HG03558 (cell line): ENCODE measurements around the gene SERTM1.

Source experiments
- ATAC-seq: cut with Tn5 transposase; IDR thresholded peaks from one replicate; pipeline ENCODE4 v1.9.1; 2021; ENCODE audit warnings: moderate number of reproducible peaks; ENCODE audit not compliant: unreplicated experiment; ENCODE audit errors: extremely low read depth

SERTM1 gene

DNA sequence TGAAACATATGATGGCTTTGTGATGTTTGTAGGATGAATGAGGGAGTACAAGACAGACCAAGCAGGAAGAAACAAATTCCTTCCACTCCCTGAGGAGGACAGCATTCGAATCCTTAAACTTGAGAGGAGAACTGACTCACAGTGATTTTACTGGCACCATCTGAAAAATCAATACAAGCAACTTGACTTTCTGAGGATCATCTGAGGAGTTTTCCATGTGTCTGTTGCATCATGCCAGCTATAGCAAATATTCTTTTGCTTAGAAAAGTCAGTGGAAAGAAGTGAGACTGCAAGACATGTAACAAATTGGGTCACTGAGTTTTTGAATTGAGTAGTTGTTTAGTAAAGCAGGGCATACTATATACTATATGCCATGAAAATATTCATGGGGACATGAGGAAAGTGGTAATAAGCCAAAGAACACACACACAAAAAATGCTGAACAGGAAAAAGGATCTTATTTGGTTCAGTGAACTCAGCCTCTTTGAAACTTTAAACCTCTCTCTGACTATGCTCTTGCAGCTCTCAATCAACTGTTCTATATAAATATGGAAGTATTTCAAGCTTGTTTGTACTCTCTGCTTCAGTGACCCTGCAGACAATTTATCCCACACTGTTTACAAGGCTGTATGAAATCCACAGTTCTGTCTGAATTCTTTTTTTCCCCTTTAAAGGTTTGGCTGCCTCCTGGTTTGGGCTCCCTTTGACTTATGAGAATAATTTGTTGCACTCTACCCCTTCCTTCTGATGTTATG, 35.5 kb downstream of the SERTM1 start:
- no peak for ATAC-seq

DNA sequence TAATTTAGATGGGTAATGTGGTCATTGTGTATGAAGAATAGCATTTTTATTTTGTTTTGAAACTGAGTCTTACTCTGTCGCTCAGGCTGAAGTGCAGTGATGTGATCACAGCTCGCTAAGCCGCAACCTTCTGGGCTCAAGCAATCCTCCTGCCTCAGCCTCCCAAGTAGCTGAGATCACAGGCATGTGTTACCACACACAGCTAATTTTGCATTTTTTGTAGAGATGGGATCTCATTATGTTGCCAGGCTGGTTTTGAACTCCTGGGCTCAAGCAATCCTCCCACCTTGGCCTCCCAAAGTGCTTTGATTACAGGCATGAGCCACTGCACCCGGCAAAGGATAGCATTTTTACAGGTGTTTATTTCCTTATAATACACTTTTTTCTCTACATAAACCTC, 36.6 kb downstream of the SERTM1 start:
- ATAC-seq, result no peak

DNA sequence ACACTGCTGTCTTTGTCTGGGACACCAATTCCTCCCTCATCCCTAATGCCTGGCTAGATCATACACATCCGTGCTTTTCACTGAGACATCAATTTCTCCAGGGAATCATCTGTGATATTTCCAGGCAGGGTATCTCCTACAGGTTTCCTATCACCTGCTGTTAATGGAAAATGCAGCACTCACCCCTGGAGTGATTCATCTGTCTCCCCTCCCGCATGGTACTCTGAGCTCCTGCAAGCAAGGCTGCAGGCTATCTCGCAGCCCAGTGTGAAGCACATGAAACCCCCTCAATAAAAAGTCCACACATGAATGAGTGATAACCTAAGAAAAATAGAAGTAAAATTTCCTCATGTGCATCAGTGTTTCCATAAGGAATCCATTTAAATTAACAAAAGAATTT, 38.5 kb downstream of the SERTM1 start:
- no peak for ATAC-seq

DNA sequence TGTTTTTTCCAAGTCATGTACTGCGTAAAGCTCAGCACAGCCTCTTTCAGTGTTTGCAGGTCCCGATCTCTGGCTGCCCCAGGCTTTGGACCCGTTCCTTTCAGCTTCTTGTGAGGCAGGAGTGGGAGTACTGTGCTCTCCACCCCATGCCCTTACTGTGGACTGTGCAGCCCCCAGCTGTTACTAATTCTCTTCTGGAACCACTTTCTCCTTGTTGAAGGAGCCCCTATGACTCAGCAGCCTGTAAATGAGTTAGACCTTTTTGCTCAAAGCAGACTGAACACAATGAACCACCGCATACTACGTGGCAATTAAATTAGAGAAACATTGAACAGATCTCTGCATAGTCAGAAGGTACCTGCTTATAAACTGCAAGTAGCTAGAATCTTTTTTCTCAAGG, 39.0 kb downstream of the SERTM1 start:
- ATAC-seq, result no peak

DNA sequence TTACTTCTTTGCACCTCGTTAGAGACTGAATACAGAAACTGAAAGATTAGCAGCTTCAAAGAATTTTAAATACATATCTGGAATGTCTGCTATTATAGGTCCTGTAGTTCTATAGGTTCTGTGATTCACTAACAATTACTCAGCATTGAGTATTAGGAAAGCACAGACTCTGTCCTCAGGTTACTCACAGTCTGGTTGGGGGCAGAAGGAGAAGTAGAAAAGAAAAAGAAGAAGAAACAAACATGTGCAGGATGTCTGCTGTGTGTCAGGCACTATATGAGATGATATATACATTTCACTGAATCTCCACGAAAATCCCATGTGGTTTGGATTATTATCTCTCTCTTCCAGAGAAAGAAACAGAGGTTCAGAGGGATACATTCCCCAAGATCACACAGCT, 40.1 kb downstream of the SERTM1 start:
- no peak for ATAC-seq

DNA sequence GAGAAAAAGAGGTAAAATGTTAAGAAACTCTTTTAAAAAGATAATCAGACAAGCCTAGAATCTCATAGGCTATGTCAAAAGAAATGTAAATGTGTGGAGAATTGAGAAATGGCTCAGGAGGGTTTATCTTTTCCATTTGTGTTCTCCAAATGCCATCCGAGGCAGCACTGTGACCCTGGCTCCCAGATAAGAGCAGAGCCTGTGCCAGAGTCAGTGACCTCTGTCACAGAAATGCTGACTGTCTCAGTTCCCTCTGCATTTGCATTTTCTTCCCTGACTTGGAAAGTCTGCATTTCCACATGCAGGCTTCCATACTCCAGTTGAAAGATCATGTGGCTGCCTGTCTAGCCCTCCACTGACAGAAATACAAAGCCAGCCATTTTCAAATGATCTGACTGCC, 42.0 kb downstream of the SERTM1 start:
- ATAC-seq, result no peak

DNA sequence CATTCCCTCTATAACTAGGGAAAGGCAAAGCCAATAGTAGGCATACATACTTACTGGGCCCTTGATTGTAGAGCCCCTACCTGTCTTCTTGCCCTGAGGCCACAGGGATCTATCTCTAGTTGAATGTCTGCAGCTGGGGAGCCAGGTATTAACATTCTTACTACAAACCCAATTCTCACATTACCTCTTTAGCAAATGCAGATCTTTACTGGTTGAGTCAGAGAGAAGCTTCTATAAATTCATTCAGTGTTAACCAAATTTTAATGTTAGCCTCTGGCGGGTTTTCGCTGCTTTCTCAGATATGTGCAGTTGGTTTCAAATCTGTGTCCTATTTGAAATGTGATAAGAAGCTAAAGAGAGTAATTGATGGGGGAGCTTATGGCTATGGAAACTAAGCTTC, 43.2 kb downstream of the SERTM1 start:
- ATAC-seq, result no peak

DNA sequence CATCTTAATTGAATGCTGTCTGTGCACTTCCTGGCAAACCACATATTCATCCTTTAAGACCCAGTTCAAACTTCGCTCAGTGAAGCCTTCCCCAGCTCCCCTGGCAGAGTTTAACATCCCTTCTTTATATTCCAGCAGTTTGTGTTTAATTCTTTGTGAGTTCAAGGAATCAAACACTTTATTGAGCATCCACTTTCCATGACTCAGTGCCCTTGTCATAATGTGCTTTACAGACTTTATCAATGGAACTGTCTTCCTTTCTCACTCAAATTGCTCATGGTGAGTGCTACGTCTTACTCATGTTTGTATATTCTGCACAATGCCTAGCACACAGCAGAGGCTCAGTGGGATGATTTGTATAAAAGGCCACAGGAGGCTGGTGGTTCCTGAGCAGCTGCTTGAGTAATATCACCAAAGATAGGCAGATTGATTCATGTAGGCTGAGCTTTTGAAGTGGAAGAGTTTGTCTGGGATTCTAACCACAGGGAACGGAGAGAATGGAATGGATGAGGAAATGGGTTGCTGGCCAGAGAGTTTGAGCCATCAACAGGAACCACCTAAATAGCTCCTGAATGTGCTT, 44.2 kb downstream of the SERTM1 start:
- ATAC-seq, result no peak

DNA sequence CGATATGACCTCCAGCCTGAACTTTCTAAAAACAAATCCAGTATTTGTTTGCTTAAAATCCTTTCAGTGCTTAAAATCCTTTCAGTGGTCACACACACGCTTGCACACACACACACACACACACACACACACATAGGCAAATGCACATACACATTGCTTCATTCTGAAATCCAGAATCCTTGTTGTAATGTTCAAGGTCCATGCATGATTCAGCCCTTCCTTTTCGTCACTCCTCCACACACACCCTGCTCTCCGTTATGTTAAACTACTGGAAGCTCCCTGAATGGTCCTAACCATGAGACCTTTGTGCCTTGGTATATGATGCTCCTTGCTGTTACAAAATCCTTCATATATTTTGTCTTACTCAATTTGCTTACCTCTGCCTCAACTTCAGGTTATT, 44.9 kb downstream of the SERTM1 start:
- ATAC-seq, result no peak

DNA sequence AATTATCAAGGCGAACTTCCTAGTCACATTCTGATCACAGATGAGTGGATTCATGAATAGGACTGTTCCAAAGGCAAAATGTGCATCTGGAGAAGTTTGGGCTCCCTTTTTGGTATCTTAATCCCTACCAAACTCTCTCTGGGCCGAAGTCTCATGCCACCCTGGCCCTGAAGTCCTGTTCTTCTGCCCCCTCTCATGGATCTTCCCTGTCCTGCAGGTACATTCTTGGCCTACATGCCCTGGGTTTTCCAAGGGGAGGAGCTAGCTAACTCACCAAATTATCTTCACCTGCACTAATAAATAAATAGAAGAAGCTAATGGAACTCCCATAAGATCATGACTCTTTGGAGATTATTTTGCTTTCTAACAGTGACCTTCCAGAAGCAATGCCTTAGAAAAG, 50.3 kb downstream of the SERTM1 start:
- no peak for ATAC-seq

DNA sequence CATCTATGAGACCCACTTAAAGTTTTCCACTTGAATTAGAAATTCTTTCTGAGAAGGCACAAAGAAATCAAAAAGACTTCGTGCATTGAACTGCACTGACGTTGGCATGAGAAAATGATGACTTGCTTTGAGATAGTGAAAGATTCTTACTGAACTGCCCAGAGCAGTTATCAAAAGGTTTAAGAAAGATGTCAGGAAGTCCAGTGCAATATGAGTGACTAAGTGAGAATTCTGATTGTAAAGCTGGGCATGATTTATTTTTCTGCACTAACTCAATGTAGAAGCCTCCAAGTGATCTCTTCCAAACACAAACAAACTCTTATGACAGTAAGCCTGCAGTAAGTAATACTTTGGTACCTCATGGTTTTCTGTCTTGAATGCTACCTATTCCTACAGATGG, 52.1 kb downstream of the SERTM1 start:
- no peak for ATAC-seq

DNA sequence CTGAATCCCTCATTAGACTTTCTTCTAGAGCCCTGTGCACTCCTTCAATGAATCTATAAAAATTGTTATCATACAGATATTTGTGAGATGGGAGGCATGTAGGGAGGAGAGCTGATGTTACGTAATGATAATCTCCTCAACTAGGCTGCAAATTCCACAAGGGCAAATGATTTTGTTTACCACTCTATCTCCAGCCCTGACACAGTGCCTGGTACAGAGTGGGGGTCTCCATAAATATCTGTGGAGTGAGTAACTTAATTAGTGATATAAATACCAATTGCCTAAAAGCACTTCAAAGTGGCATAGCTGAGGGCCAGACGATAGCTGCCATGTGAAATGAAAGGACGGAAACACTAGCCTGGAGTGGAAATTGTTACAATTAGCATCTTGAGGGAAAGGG, 54.2 kb downstream of the SERTM1 start:
- no peak for ATAC-seq

DNA sequence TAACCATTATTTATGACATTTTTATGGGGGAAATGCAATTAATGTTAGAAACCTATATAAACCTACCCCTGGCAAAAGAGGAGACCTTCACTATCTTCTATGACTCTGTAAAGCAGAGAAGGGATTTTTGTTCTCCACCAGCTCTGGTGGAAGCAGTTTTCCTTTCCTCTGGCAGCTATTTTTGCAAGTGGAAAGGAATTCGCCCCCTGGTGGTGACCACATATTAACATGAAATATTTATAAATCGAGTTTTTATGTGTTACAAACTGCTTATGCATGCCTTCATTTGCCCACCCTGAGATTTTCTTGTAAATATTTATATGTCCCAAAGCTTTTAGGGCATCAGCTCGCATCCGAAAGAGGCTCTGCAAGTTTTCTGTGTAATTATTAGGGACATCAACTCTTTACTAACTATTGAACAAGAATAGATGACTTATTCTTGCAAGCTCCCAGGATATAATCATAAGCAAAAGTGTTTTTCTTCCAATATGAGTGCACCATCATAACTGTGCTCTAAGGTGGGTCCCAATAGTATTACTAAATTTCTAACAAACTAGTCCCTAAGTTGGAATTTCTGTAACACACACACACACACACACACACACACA, 62.4 kb downstream of the SERTM1 start:
- ATAC-seq, result no peak

DNA sequence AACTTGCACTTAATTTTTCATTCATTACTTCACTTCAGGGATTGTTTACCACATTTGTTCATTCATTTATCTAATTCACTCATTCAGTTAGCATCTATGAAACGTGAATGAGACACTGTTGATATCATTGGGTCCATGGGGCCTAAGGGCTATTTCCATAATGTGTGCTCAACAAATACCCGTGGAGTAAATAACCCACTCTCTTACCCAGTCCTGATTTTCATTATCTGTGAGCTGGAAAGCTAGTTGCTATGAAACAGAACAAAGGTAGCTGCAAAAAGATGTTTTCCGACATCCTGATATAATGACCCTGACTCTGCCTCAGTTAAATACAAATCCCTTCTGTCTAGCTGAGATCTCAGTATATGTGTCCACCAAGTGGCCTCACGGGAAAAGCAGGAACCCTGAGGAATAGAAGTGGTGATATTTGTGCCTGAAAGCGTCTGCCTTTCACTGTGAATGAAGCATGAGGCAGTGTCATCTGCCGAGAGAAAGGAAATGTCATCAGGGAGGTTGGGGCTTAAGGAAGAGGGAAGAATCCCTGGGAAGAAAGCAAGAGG, 63.8 kb downstream of the SERTM1 start:
- ATAC-seq, result no peak

DNA sequence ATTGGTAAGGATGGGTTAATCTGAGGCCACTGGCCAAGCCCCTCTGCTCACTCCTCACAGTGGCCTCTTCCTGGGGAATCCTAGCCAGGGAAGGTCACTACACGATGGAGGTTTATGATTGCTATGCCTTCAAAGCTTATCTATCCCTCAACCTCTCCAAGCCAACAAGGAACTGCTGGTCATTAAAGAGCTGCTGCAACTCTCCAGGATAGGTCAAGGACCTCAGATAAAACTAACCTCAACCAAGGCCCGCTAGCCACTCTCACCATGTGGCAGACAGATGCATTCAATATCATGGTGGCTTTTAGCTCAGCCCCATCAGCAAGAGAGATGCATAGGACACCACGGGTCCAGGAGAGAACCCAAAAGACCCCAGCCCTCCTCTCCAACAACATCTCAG, 71.6 kb downstream of the SERTM1 start:
- no peak for ATAC-seq

DNA sequence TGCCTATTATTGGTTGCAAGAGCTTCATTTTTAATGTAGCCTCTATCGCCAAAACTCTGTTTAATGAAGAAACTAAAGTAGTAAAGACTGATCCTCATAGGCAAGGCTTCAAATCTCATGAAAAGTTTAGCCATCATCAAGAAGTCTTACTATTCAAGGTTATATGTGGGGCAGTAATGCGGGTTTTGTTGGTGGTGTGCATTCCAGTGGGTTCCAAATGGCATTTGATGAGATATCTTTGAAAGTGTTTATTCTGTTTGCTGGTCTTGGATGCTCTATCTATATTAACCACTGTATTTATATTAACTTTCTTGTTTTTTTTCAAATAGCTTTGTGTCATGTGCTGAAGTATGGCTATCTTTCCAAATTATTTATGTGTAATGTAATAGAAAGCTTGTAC, 72.2 kb downstream of the SERTM1 start:
- ATAC-seq, result no peak
